Activated naive CD8-positive, alpha-beta T cell (primary cell): Measurements from ENCODE around the gene ZNF518A.

Experiments
- H3K27ac Mint-ChIP-seq: one replicate; pipeline ENCODE4 v1.8.0; 2021; ENCODE audit warnings: mixed read lengths
- H3K27me3 Mint-ChIP-seq: one replicate; pipeline ENCODE4 v1.8.0; 2021; ENCODE audit warnings: mixed read lengths
- H3K36me3 Mint-ChIP-seq: one replicate; pipeline ENCODE4 v1.8.0; 2021; ENCODE audit warnings: mixed read lengths
- H3K4me1 Mint-ChIP-seq: one replicate; pipeline ENCODE4 v1.8.0; 2021; ENCODE audit warnings: low read depth, mixed read lengths
- H3K4me3 Mint-ChIP-seq: one replicate; pipeline ENCODE4 v1.8.0; 2021; ENCODE audit warnings: mild to moderate bottlenecking, mixed read lengths
- H3K9me3 Mint-ChIP-seq: one replicate; pipeline ENCODE4 v1.8.0; 2021; ENCODE audit warnings: low read depth, mixed read lengths

The ZNF518A gene

GRCh38 chr10:96118604-96119450, 11.3 kb upstream of the ZNF518A start:
- Mint-ChIP-seq H3K27me3 (peaks cover 36% of the 10 kb centered on the region), H3K9me3 (no peaks in the 10 kb centered on the region), H3K4me1 (no peaks in the 10 kb centered on the region), H3K4me3 (no peak overlapping the region), H3K36me3 (no peaks in the 10 kb centered on the region), H3K27ac (no peak overlapping the region)

- Mint-ChIP-seq H3K4me1 (no peaks in the 10 kb centered on the region), H3K4me3 (no peak overlapping the region), H3K27ac (no peak overlapping the region), H3K9me3 (peaks cover under 1% of the 10 kb centered on the region), H3K27me3 (peaks cover 45% of the 10 kb centered on the region), H3K36me3 (peaks cover 8% of the 10 kb centered on the region)
These were observed 7.3 kb upstream of the ZNF518A start for GRCh38 chr10:96122824-96123223.

- Mint-ChIP-seq H3K36me3 (peaks cover 12% of the 10 kb centered on the region), H3K27me3 (peaks cover 47% of the 10 kb centered on the region), H3K4me3 (no peak overlapping the region), H3K9me3 (peaks cover 6% of the 10 kb centered on the region), H3K27ac (no peak overlapping the region), H3K4me1 (peaks cover 4% of the 10 kb centered on the region)
These were observed 5.6 kb upstream of the ZNF518A start for GRCh38 chr10:96124230-96125141.

GRCh38 chr10:96125142-96125515, 5.0 kb upstream of the ZNF518A start:
- peaks cover 12% of the 10 kb centered on the region for H3K36me3 Mint-ChIP-seq
- no peak overlapping the region for H3K4me3 Mint-ChIP-seq
- no peak overlapping the region for H3K27ac Mint-ChIP-seq
- peaks cover 7% of the 10 kb centered on the region for H3K4me1 Mint-ChIP-seq
- H3K27me3 Mint-ChIP-seq = peaks cover 44% of the 10 kb centered on the region
- H3K9me3 Mint-ChIP-seq = peaks cover 6% of the 10 kb centered on the region

- Mint-ChIP-seq H3K36me3 (peaks cover 30% of the 10 kb centered on the region), H3K9me3 (peaks cover 6% of the 10 kb centered on the region), H3K27ac (peak overlapping the region; percentile 98), H3K4me1 (peaks cover 24% of the 10 kb centered on the region), H3K4me3 (peak overlapping the region; percentile 95), H3K27me3 (peaks cover 19% of the 10 kb centered on the region)
These were observed 364 bp downstream of the ZNF518A start for GRCh38 chr10:96130326-96130995.

- Mint-ChIP-seq H3K36me3 (peaks cover 32% of the 10 kb centered on the region), H3K4me1 (peaks cover 26% of the 10 kb centered on the region), H3K27me3 (peaks cover 12% of the 10 kb centered on the region), H3K27ac (no peak overlapping the region), H3K9me3 (peaks cover 6% of the 10 kb centered on the region), H3K4me3 (peak overlapping the region; percentile 95)
These were observed 1.5 kb downstream of the ZNF518A start for GRCh38 chr10:96131621-96132020.

- H3K4me3 Mint-ChIP-seq = no peak overlapping the region
- peaks cover 37% of the 10 kb centered on the region for H3K36me3 Mint-ChIP-seq
- H3K9me3 Mint-ChIP-seq = peaks cover 2% of the 10 kb centered on the region
- H3K27me3 Mint-ChIP-seq = no peaks in the 10 kb centered on the region
- peaks cover 28% of the 10 kb centered on the region for H3K4me1 Mint-ChIP-seq
- H3K27ac Mint-ChIP-seq = no peak overlapping the region
These were observed 3.0 kb downstream of the ZNF518A start for GRCh38 chr10:96133135-96133534.

GRCh38 chr10:96136810-96137209, 6.7 kb downstream of the ZNF518A start:
- H3K36me3 Mint-ChIP-seq = peaks cover 46% of the 10 kb centered on the region
- peaks cover 8% of the 10 kb centered on the region for H3K4me1 Mint-ChIP-seq
- no peaks in the 10 kb centered on the region for H3K27me3 Mint-ChIP-seq

GRCh38 chr10:96137567-96137966, 7.5 kb downstream of the ZNF518A start:
- Mint-ChIP-seq H3K4me1 (peaks cover 4% of the 10 kb centered on the region), H3K9me3 (no peaks in the 10 kb centered on the region), H3K36me3 (peaks cover 49% of the 10 kb centered on the region), H3K27me3 (no peaks in the 10 kb centered on the region), H3K27ac (no peak overlapping the region), H3K4me3 (no peak overlapping the region)

More at GRCh38 chr10:96136810-96137209, 6.7 kb downstream of the ZNF518A start:
- Mint-ChIP-seq H3K4me3 (no peak overlapping the region), H3K27ac (no peak overlapping the region), H3K9me3 (no peaks in the 10 kb centered on the region)

GRCh38 chr10:96138102-96138501, 8.0 kb downstream of the ZNF518A start:
- peaks cover 50% of the 10 kb centered on the region for H3K36me3 Mint-ChIP-seq
- H3K9me3 Mint-ChIP-seq = no peaks in the 10 kb centered on the region
- no peak overlapping the region for H3K4me3 Mint-ChIP-seq
- no peak overlapping the region for H3K27ac Mint-ChIP-seq
- H3K4me1 Mint-ChIP-seq = peaks cover 6% of the 10 kb centered on the region
- no peaks in the 10 kb centered on the region for H3K27me3 Mint-ChIP-seq

GRCh38 chr10:96152437-96152836, 22.3 kb downstream of the ZNF518A start:
- Mint-ChIP-seq H3K27me3 (no peaks in the 10 kb centered on the region), H3K27ac (no peak overlapping the region), H3K4me3 (no peak overlapping the region), H3K36me3 (peaks cover 60% of the 10 kb centered on the region), H3K4me1 (no peaks in the 10 kb centered on the region), H3K9me3 (peaks cover 5% of the 10 kb centered on the region)

GRCh38 chr10:96153070-96153469, 23.0 kb downstream of the ZNF518A start:
- no peaks in the 10 kb centered on the region for H3K27me3 Mint-ChIP-seq
- H3K9me3 Mint-ChIP-seq = peaks cover 5% of the 10 kb centered on the region
- H3K4me1 Mint-ChIP-seq = no peaks in the 10 kb centered on the region
- H3K27ac Mint-ChIP-seq = no peak overlapping the region
- no peak overlapping the region for H3K4me3 Mint-ChIP-seq
- peaks cover 62% of the 10 kb centered on the region for H3K36me3 Mint-ChIP-seq

- Mint-ChIP-seq H3K4me1 (no peaks in the 10 kb centered on the region), H3K27ac (no peak overlapping the region), H3K9me3 (peaks cover 14% of the 10 kb centered on the region), H3K36me3 (peaks cover 11% of the 10 kb centered on the region), H3K4me3 (no peak overlapping the region), H3K27me3 (no peaks in the 10 kb centered on the region)
These were observed 35.6 kb downstream of the ZNF518A start for GRCh38 chr10:96165726-96166125.

GRCh38 chr10:96168546-96168945, 38.4 kb downstream of the ZNF518A start:
- H3K4me1 Mint-ChIP-seq = no peaks in the 10 kb centered on the region
- H3K9me3 Mint-ChIP-seq = peaks cover 33% of the 10 kb centered on the region
- H3K27ac Mint-ChIP-seq = no peak overlapping the region
- no peak overlapping the region for H3K4me3 Mint-ChIP-seq
- peaks cover 2% of the 10 kb centered on the region for H3K27me3 Mint-ChIP-seq
- peaks cover 9% of the 10 kb centered on the region for H3K36me3 Mint-ChIP-seq

GRCh38 chr10:96170230-96170629, 40.1 kb downstream of the ZNF518A start:
- Mint-ChIP-seq H3K27me3 (peaks cover 9% of the 10 kb centered on the region), H3K27ac (no peak overlapping the region), H3K36me3 (peaks cover 15% of the 10 kb centered on the region), H3K4me1 (no peaks in the 10 kb centered on the region), H3K4me3 (no peak overlapping the region), H3K9me3 (peaks cover 45% of the 10 kb centered on the region)
